Stimulated activated CD4-positive, alpha-beta T cell treated with anti-CD3 and anti-CD28 coated beads, Interleukin-12 subunit alpha, Interleukin-12 subunit beta, amount 100 ng/mL, for 24 hours (primary cell): Measurements from ENCODE around the gene ALDH8A1.
A peak's percentile ranks its signal among the peaks of the same experiment; 100 is the strongest.

Experiments used
- DNase-seq, 2 experiments: peaks; one replicate each; pipeline ENCODE4 v3.0.0-alpha.2; 2020; ENCODE audit warnings: low read depth in 2 of 2

The ALDH8A1 gene

GRCh38 chr6:134949927-134950326 lies at the start of gene ALDH8A1:
Gene ALDH8A1, minus strand, starts transcription at chr6:134950101. Its CDS starts 48 bp downstream, at chr6:134950053.
- no peak for DNase-seq

GRCh38 chr6:134999107-134999506 lies 49.2 kb upstream of the ALDH8A1 start:
- DNase-seq, result no peak

- no peak for DNase-seq
Measured at GRCh38 chr6:134997133-134997995, 47.5 kb upstream of the ALDH8A1 start.

- no peak for DNase-seq
Measured at GRCh38 chr6:134995536-134995935, 45.6 kb upstream of the ALDH8A1 start.

GRCh38 chr6:134994431-134994830 lies 44.5 kb upstream of the ALDH8A1 start:
- DNase-seq, result no peak

- no peak for DNase-seq
Measured at GRCh38 chr6:134992155-134992554, 42.3 kb upstream of the ALDH8A1 start.

- DNase-seq, result no peak
Measured at GRCh38 chr6:134990262-134990661, 40.4 kb upstream of the ALDH8A1 start.

- no peak for DNase-seq
Measured at GRCh38 chr6:134984821-134985220, 34.9 kb upstream of the ALDH8A1 start.

GRCh38 chr6:134983823-134984222 lies 33.9 kb upstream of the ALDH8A1 start:
- DNase-seq, result no peak

GRCh38 chr6:134982161-134982560 lies 32.3 kb upstream of the ALDH8A1 start:
- no peak for DNase-seq

- DNase-seq, result no peak
Measured at GRCh38 chr6:134980846-134981245, 30.9 kb upstream of the ALDH8A1 start.

GRCh38 chr6:134979142-134979541 lies 29.2 kb upstream of the ALDH8A1 start:
- peak; percentile 8 to 41 for DNase-seq

GRCh38 chr6:134974370-134974769 lies 24.5 kb upstream of the ALDH8A1 start:
- DNase-seq, result no peak

GRCh38 chr6:134967711-134968110 lies 17.8 kb upstream of the ALDH8A1 start:
- DNase-seq, result no peak

- no peak for DNase-seq
Measured at GRCh38 chr6:134964451-134965203, 14.7 kb upstream of the ALDH8A1 start.

- DNase-seq, result no peak
Measured at GRCh38 chr6:134962421-134962820, 12.5 kb upstream of the ALDH8A1 start.

GRCh38 chr6:134961366-134961765 lies 11.5 kb upstream of the ALDH8A1 start:
- no peak for DNase-seq

GRCh38 chr6:134959603-134960002 lies 9.7 kb upstream of the ALDH8A1 start:
- no peak for DNase-seq

GRCh38 chr6:134956676-134957075 lies 6.8 kb upstream of the ALDH8A1 start:
- DNase-seq, result no peak

- DNase-seq, result no peak
Measured at GRCh38 chr6:134956032-134956431, 6.1 kb upstream of the ALDH8A1 start.

GRCh38 chr6:134954272-134955000 lies 4.5 kb upstream of the ALDH8A1 start:
- DNase-seq, result no peak
